Neural cell (in vitro differentiated cells): ENCODE data around the gene KIF1B.

Experiments
- CTCF ChIP-seq: fragments of 450-650 bp; IDR thresholded peaks from 2 replicates; pipeline ENCODE4 v1.5.1; 2014; ENCODE audit warnings: antibody characterized with exemption, mild to moderate bottlenecking, moderate library complexity; ENCODE audit not compliant: poor library complexity, severe bottlenecking
- EP300 ChIP-seq: fragments of 450-650 bp; conservative IDR thresholded peaks from 2 replicates; pipeline ENCODE4 v1.6.1; 2014; ENCODE audit warnings: antibody characterized with exemption, mild to moderate bottlenecking, moderate library complexity; ENCODE audit not compliant: poor library complexity, severe bottlenecking
- EZH2 ChIP-seq: fragments of 200-600, 300-800 bp; shearing (Covaris generic), sonication (generic); IDR thresholded peaks from 2 replicates; pipeline ENCODE4 v1.6.1; 2014; ENCODE audit warnings: antibody characterized with exemption, low read length, borderline replicate concordance, mild to moderate bottlenecking; ENCODE audit not compliant: insufficient read depth, poor library complexity, severe bottlenecking
- MXI1 ChIP-seq: fragments of 450-650 bp; conservative IDR thresholded peaks from 2 replicates; pipeline ENCODE4 v1.6.1; 2014; ENCODE audit warnings: antibody characterized with exemption, mild to moderate bottlenecking; ENCODE audit not compliant: poor library complexity, severe bottlenecking
- POLR2AphosphoS5 ChIP-seq: IDR thresholded peaks from 2 replicates; pipeline ENCODE4 v1.6.1; 2012
- RAD21 ChIP-seq: fragments of 450-650 bp; conservative IDR thresholded peaks from 2 replicates; pipeline ENCODE4 v1.6.1; 2014; ENCODE audit warnings: antibody characterized with exemption, mild to moderate bottlenecking, moderate library complexity
- SMC3 ChIP-seq: fragments of 450-650 bp; conservative IDR thresholded peaks from 2 replicates; pipeline ENCODE4 v1.6.1; 2014; ENCODE audit warnings: antibody characterized with exemption, mild to moderate bottlenecking, moderate library complexity; ENCODE audit not compliant: poor library complexity
- TAF1 ChIP-seq: IDR thresholded peaks from 2 replicates; pipeline ENCODE4 v1.6.1; 2012; ENCODE audit warnings: low read depth

GRCh38 chr1:10280439-10281350, 70.3 kb downstream of the KIF1B start:
- TF ChIP-seq CTCF: no peak
- TF ChIP-seq EZH2: no peak
- no peak for TF ChIP-seq POLR2AphosphoS5
- no peak for TF ChIP-seq EP300
- TF ChIP-seq TAF1: no peak
- TF ChIP-seq MXI1: no peak
- no peak for TF ChIP-seq SMC3
- TF ChIP-seq RAD21: no peak
